ENCODE measurements around the gene EXOC1. TPM values are rescaled to one million over a fixed set of nuclear protein-coding genes. Genes with fewer than 3 reads are reported as not detected.

Gene EXOC1
- total RNA-seq, 2 experiments from 2014 or later: 23.7 to 33.5 TPM

DNA sequence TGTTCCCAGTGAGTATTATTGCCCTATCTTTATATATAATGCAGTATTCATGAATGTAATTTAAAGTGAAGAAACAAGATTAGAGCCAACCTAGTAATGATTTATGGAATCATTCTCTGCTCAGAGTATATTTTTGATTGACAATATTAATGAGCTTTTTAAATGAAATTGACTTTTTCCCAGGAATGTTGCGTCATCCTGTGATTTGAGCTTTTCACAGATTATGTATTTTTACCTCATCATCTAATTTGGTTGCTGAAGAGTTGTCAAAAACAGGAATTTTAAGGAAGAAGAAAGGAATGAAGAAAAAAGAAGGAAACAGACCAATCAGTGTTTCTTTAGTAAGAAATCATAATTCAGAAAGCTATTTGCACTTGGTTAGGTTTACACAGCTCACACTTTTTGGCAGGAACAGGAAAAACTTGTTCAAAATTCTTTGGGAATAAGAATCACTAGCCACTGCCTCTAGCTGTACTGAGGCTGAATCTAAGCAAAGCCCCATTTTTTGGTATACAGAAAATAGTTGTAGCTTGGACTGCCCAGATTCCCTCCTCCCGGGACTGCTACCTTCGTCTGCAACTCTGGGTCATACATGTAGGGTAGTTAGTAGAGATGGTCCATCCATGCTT is 27.3 kb downstream of the EXOC1 start:
- ChIA-PET CTCF (ENCODE audit: unreplicated experiment) (no interaction called here), POLR2A (interaction anchor here (0.6 to 1.8 kb wide), 4 partner anchors 14 to 47 kb away, joined by 3 to 5 read pairs (median 3); no protein-coding TSS in a partner anchor)

DNA sequence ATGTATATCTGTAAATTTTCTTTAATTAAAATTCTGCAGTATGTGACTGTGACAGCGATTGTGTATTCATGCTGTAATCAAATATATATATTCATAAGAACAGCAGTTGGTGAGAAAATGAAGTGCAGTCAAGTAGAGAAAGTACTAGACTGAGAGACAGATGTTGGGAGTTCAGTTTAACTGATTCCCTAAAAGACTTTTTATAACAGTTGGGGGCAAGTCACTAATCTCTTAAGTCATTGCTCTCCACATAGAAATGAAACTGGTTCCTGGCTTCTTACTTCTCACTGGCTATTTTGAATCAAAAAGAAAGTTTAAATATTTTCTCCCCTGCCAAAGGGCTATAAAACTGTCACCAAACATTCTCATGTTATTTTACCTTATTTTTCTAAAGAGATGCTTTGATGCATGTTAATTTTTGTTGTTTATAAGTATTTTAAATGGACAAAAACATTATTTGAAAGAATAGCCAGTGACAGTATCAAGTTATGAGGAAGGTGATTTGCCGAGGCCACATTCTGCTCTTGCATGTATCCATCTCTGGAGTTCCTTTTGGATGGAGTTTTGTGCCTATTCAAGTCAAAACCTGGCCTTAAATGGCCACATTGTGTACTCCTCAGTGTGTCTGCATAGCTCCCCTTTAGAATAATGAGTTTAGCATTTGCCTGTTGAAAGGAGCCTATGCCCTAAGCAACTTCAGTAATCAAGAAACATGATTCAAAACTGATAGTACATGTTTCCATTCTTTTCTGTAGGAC is 30.8 kb downstream of the EXOC1 start:
- H3K4me2 ChIP-seq (ENCODE audit: low read length): no peak overlapping the region
- no peak overlapping the region for H2AFZ ChIP-seq (ENCODE audit: low read length)
- no peaks in the 10 kb centered on the region for H3K4me1 ChIP-seq (ENCODE audit: insufficient read depth, low read length, poor library complexity, severe bottlenecking)
- peaks cover 51% of the 10 kb centered on the region for H3K36me3 ChIP-seq (ENCODE audit: insufficient read depth, low read length)
- CTCF ChIA-PET (ENCODE audit: unreplicated experiment): no interaction called here
- H3K4me3 ChIP-seq (ENCODE audit: low read depth, low read length, poor library complexity, severe bottlenecking): no peak overlapping the region
- H4K20me1 ChIP-seq (ENCODE audit: insufficient read depth, low read length): no peaks in the 10 kb centered on the region
- H3K9me3 ChIP-seq (ENCODE audit: low read length): no peaks in the 10 kb centered on the region
- H3K79me2 ChIP-seq (ENCODE audit: insufficient read depth, low read depth, low read length): no peaks in the 10 kb centered on the region
- H3K27ac ChIP-seq (ENCODE audit: low read depth, low read length, poor library complexity, severe bottlenecking): no peak overlapping the region
- H3K9me2 ChIP-seq (ENCODE audit: insufficient read depth, low read length): 0 out of 2 replicates have a peak, but pooled peaks cover 4% of the 10 kb centered on the region
- intact Hi-C loops (cut with micrococcal nuclease; ENCODE audit: unreplicated experiment): no loop called here
- BruUV-seq (replicated peaks): no TSS peak
- DNase-seq (ENCODE audit: low spot score): no peak
- TF ChIP-seq, protein P1, sequence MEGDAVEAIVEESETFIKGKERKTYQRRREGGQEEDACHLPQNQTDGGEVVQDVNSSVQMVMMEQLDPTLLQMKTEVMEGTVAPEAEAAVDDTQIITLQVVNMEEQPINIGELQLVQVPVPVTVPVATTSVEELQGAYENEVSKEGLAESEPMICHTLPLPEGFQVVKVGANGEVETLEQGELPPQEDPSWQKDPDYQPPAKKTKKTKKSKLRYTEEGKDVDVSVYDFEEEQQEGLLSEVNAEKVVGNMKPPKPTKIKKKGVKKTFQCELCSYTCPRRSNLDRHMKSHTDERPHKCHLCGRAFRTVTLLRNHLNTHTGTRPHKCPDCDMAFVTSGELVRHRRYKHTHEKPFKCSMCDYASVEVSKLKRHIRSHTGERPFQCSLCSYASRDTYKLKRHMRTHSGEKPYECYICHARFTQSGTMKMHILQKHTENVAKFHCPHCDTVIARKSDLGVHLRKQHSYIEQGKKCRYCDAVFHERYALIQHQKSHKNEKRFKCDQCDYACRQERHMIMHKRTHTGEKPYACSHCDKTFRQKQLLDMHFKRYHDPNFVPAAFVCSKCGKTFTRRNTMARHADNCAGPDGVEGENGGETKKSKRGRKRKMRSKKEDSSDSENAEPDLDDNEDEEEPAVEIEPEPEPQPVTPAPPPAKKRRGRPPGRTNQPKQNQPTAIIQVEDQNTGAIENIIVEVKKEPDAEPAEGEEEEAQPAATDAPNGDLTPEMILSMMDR (conservative IDR thresholded peaks at IDR 0.05; ENCODE audit: low read length): no peak
- no peak for TF ChIP-seq EZH2phosphoT487 (IDR thresholded peaks at IDR 0.05; ENCODE audit: borderline replicate concordance, low read depth, low read length)
- POLR2A ChIA-PET: no interaction called here

More for the DNA sequence above, 27.3 kb downstream of the EXOC1 start:
- no peaks in the 10 kb centered on the region for H3K4me1 ChIP-seq (ENCODE audit: insufficient read depth, low read length, poor library complexity, severe bottlenecking)
- H3K79me2 ChIP-seq (ENCODE audit: insufficient read depth, low read depth, low read length): no peaks in the 10 kb centered on the region
- peaks cover 61% of the 10 kb centered on the region for H3K36me3 ChIP-seq (ENCODE audit: insufficient read depth, low read length)
- DNase-seq (ENCODE audit: low spot score): no peak
- H3K9me3 ChIP-seq (ENCODE audit: low read length): no peaks in the 10 kb centered on the region
- intact Hi-C loops (cut with micrococcal nuclease; ENCODE audit: unreplicated experiment): no loop called here
- no TSS peak for BruUV-seq (replicated peaks)
- no peak overlapping the region for H2AFZ ChIP-seq (ENCODE audit: low read length)
- H4K20me1 ChIP-seq (ENCODE audit: insufficient read depth, low read length): no peaks in the 10 kb centered on the region
- H3K27ac ChIP-seq (ENCODE audit: low read depth, low read length, poor library complexity, severe bottlenecking): no peak overlapping the region
- TF ChIP-seq EZH2phosphoT487 (IDR thresholded peaks at IDR 0.05; ENCODE audit: borderline replicate concordance, low read depth, low read length): no peak
- TF ChIP-seq, protein P1 (conservative IDR thresholded peaks at IDR 0.05; ENCODE audit: low read length): no peak
- H3K4me2 ChIP-seq (ENCODE audit: low read length): no peak overlapping the region
- 0 out of 2 replicates have a peak, but pooled peaks cover 4% of the 10 kb centered on the region for H3K9me2 ChIP-seq (ENCODE audit: insufficient read depth, low read length)
- no peak overlapping the region for H3K4me3 ChIP-seq (ENCODE audit: low read depth, low read length, poor library complexity, severe bottlenecking)

DNA sequence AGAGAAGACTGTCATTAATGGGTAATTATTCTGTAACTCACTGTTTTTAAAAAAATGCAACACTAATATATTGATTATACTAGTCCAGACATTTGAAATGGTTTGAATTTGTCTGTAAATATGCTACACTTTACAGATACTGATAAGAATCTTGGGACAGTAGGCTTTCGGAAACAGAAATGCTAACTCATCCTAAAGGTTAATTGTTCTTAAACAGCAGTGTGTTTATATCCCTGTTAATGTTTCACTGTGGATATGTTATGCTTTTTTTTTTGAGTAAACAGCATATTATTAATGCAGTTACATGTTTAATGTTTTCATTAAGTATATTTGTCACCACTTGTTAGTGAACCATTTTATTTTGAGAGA is 31.4 kb downstream of the EXOC1 start:
- no peak for DNase-seq (ENCODE audit: low spot score)
- Histone ChIP-seq H3K4me1 (ENCODE audit: insufficient read depth, low read length, poor library complexity, severe bottlenecking) (no peaks in the 10 kb centered on the region), H3K9me2 (ENCODE audit: insufficient read depth, low read length) (0 out of 2 replicates have a peak, but pooled peaks cover 4% of the 10 kb centered on the region), H3K36me3 (ENCODE audit: insufficient read depth, low read length) (peaks cover 48% of the 10 kb centered on the region), H4K20me1 (ENCODE audit: insufficient read depth, low read length) (no peaks in the 10 kb centered on the region), H2AFZ (ENCODE audit: low read length) (no peak overlapping the region), H3K27ac (ENCODE audit: low read depth, low read length, poor library complexity, severe bottlenecking) (no peak overlapping the region), H3K9me3 (ENCODE audit: low read length) (no peaks in the 10 kb centered on the region), H3K4me3 (ENCODE audit: low read depth, low read length, poor library complexity, severe bottlenecking) (no peak overlapping the region), H3K4me2 (ENCODE audit: low read length) (no peak overlapping the region), H3K79me2 (ENCODE audit: insufficient read depth, low read depth, low read length) (no peaks in the 10 kb centered on the region)
- POLR2A ChIA-PET: no interaction called here
- intact Hi-C loops (cut with micrococcal nuclease; ENCODE audit: unreplicated experiment): no loop called here
- CTCF ChIA-PET (ENCODE audit: unreplicated experiment): no interaction called here
- BruUV-seq (replicated peaks): no TSS peak
- TF ChIP-seq, protein P1 (conservative IDR thresholded peaks at IDR 0.05; ENCODE audit: low read length): no peak
- TF ChIP-seq EZH2phosphoT487 (IDR thresholded peaks at IDR 0.05; ENCODE audit: borderline replicate concordance, low read depth, low read length): no peak
